ENCODE measurements around the gene MED15. TPM values are rescaled to one million over a fixed set of nuclear protein-coding genes. Genes with fewer than 3 reads are reported as not detected.
"Not testable (repeated sequence)": the region's sequence is repeated elsewhere in the genome, so short reads cannot be mapped to it uniquely, and the experiment has no call there.

MED15 gene
- total and polyA plus RNA-seq, 12 donors = 22.5 to 203 (median 82.2) TPM

GRCh38 chr22:20537325-20537756, 29.9 kb downstream of the MED15 start:
- WGBS, 4 donors = 88 to 100% (median 97%) methylated on average over 1 to 3 of the region's 3 CpGs
- Histone ChIP-seq H3K36me3 (replicated peaks in 1 of 2) (peaks cover 0 to 25% of the 10 kb centered on the region in 2 donors), H3K9me3 (replicated peaks in 1 of 3) (no peaks in the 10 kb centered on the region), H3K27ac (peak overlapping the region in 2 of 5 donors; percentile 8 to 32), H3K27me3 (no peaks in the 10 kb centered on the region), H3K4me1 (replicated peaks in 1 of 2) (peaks cover 17 to 34% of the 10 kb centered on the region in 2 donors), H3K4me3 (no peak overlapping the region)
- TF ChIP-seq, protein P1, sequence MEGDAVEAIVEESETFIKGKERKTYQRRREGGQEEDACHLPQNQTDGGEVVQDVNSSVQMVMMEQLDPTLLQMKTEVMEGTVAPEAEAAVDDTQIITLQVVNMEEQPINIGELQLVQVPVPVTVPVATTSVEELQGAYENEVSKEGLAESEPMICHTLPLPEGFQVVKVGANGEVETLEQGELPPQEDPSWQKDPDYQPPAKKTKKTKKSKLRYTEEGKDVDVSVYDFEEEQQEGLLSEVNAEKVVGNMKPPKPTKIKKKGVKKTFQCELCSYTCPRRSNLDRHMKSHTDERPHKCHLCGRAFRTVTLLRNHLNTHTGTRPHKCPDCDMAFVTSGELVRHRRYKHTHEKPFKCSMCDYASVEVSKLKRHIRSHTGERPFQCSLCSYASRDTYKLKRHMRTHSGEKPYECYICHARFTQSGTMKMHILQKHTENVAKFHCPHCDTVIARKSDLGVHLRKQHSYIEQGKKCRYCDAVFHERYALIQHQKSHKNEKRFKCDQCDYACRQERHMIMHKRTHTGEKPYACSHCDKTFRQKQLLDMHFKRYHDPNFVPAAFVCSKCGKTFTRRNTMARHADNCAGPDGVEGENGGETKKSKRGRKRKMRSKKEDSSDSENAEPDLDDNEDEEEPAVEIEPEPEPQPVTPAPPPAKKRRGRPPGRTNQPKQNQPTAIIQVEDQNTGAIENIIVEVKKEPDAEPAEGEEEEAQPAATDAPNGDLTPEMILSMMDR (IDR thresholded peaks at IDR 0.05) = no peak
- no peak for TF ChIP-seq POLR2A (IDR thresholded peaks at IDR 0.05)
- intact Hi-C loops (cut with DNase I) = no loop called here
- DNase-seq = no peak

DNA sequence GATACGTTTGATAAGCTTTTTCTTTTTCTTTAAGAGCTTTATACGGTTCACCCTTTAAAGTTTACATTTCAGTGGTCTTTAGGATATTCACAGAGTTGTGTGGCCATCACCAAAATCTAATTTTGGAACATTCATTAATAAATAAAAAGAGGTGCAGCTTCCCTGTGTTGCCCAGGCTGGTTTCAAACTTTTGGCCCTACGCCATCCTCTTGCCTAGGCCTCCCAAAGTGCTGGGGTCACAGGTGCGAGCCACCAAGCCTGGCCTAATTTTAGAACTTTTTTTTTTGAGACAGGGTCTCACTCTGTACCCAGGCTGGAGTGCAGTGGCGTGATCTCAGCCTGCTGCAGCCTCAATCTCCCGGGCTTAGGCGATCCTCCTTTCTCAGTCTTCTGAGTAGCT, 30.6 kb downstream of the MED15 start:
- no peak for DNase-seq
- 94 to 98% (median 94%) methylated on average over 7 of the region's 7 CpGs for WGBS, 4 donors
- no peak overlapping the region for H3K27ac ChIP-seq
- TF ChIP-seq POLR2A (IDR thresholded peaks at IDR 0.05) = no peak
- TF ChIP-seq, protein P1 (IDR thresholded peaks at IDR 0.05) = no peak
- H3K4me3 ChIP-seq = no peak overlapping the region
- peaks cover 0 to 25% of the 10 kb centered on the region in 2 donors for H3K36me3 ChIP-seq (replicated peaks in 1 of 2)
- H3K27me3 ChIP-seq = no peaks in the 10 kb centered on the region
- peaks cover 12 to 28% of the 10 kb centered on the region in 2 donors for H3K4me1 ChIP-seq (replicated peaks in 1 of 2)
- intact Hi-C loops (cut with DNase I) = no loop called here
- H3K9me3 ChIP-seq (replicated peaks in 1 of 3) = no peaks in the 10 kb centered on the region

- DNase-seq; H3K4me3 ChIP-seq; H3K27me3 ChIP-seq; H3K27ac ChIP-seq; H3K9me3 ChIP-seq (replicated peaks in 1 of 3); intact Hi-C loops (cut with DNase I): not testable (repeated sequence)
- 95 to 99% (median 97%) methylated on average over 8 of the region's 8 CpGs for WGBS, 4 donors
- Histone ChIP-seq H3K4me1 (replicated peaks in 1 of 2) (peaks cover 9 to 22% of the 10 kb centered on the region in 2 donors), H3K36me3 (replicated peaks in 1 of 2) (peaks cover 0 to 25% of the 10 kb centered on the region in 2 donors)
These were observed 31.5 kb downstream of the MED15 start for GRCh38 chr22:20538875-20539274.

DNA sequence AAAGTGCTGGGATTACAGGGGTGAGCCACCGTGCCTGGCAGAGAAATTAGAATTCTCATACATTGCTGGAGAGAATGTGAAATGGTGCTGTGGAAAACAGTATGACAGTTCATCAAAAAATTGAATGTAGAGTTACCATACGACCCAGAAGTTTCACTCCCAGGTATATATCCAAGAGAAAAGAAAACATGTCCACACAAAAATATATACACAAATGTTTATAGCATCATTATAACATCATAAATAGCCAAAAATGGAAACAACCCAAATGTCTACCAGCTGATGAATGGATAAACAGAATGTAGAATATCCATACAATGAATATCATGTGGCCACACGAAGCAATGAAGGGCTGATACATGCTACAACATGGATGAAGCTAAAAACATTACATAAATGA, 34.6 kb downstream of the MED15 start:
- Histone ChIP-seq H3K4me3 (no peak overlapping the region), H3K27me3 (no peaks in the 10 kb centered on the region), H3K27ac (no peak overlapping the region), H3K36me3 (replicated peaks in 1 of 2) (peaks cover 0 to 23% of the 10 kb centered on the region in 2 donors), H3K4me1 (replicated peaks in 1 of 2) (peaks cover 22 to 32% of the 10 kb centered on the region in 2 donors), H3K9me3 (replicated peaks in 1 of 3) (no peaks in the 10 kb centered on the region)
- WGBS, 4 donors = 91 to 98% (median 97%) methylated on average over 3 of the region's 3 CpGs
- no peak for DNase-seq
- TF ChIP-seq, protein P1 (IDR thresholded peaks at IDR 0.05) = no peak
- TF ChIP-seq POLR2A (IDR thresholded peaks at IDR 0.05) = no peak
- intact Hi-C loops (cut with DNase I) = no loop called here

DNA sequence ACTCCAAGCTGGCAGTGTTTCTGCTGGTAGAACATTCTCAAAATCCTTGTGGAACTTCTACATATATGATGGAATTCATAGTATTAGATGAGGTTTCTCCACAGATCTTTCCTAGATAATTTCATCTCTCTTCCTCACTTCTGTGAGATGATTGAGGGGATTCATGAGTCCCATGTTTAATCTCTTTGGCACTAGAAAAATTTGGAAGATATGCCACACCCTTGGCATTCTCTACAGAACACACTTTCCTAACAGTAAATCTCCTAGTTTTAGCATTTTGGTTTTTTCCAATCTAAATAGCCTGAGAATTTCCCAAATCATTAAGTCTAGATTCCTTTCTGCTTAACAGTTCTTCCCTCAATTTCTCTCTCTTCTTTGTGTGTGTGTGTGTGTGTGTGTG, 35.3 kb downstream of the MED15 start:
- no peak for DNase-seq
- Histone ChIP-seq H3K27ac (no peak overlapping the region), H3K27me3 (no peaks in the 10 kb centered on the region), H3K4me3 (no peak overlapping the region), H3K9me3 (replicated peaks in 1 of 3) (no peaks in the 10 kb centered on the region), H3K36me3 (replicated peaks in 1 of 2) (peaks cover 0 to 16% of the 10 kb centered on the region in 2 donors), H3K4me1 (replicated peaks in 1 of 2) (peaks cover 26 to 32% of the 10 kb centered on the region in 2 donors)
- TF ChIP-seq, protein P1 (IDR thresholded peaks at IDR 0.05) = no peak
- TF ChIP-seq POLR2A (IDR thresholded peaks at IDR 0.05) = no peak
- intact Hi-C loops (cut with DNase I) = no loop called here

- peaks cover 32 to 37% of the 10 kb centered on the region in 2 donors for H3K4me1 ChIP-seq (replicated peaks in 1 of 2)
- peak overlapping the region in 1 of 5 donors; percentile 70 for H3K27ac ChIP-seq
- WGBS, 4 donors = 74 to 83% (median 78%) methylated on average over 3 of the region's 3 CpGs
- H3K27me3 ChIP-seq; intact Hi-C loops (cut with DNase I); H3K9me3 ChIP-seq (replicated peaks in 1 of 3); H3K4me3 ChIP-seq; H3K36me3 ChIP-seq (replicated peaks in 1 of 2): not testable (repeated sequence)
- peak in 1 of 7 donors; percentile 3 for DNase-seq
These were observed 37.9 kb downstream of the MED15 start for GRCh38 chr22:20545318-20545634.
